Activated CD4-positive, alpha-beta memory T cell treated with anti-CD3 and anti-CD28 coated beads, Interleukin-2, amount 10 ng/mL, durations not matched to agents 7 days and 5 days (primary cell): ENCODE measurements around the gene RAI2. TPM values are rescaled to one million over a fixed set of nuclear protein-coding genes. Genes with fewer than 3 reads are reported as not detected.

Experiments
- CTCF ChIA-PET: fragments of 350-600 bp; sonication (Branson Sonifier 250); formaldehyde crosslinking; loops from one replicate; lab custom pipeline; 2021; ENCODE audit warnings: antibody characterized with exemption, inconsistent platforms; lab: Charles Lee
- POLR2A ChIA-PET: fragments of 350-600 bp; sonication (Branson Sonifier 250); formaldehyde crosslinking; loops from one replicate; lab custom pipeline; 2021; ENCODE audit warnings: antibody characterized with exemption; lab: Charles Lee
- DNase-seq: peaks from one replicate; pipeline ENCODE4 v3.0.0-alpha.2; 2020
- H3K27ac Mint-ChIP-seq: one replicate; pipeline ENCODE4 v1.8.0; 2021; ENCODE audit warnings: mild to moderate bottlenecking, mixed read lengths
- H3K27me3 Mint-ChIP-seq: one replicate; pipeline ENCODE4 v1.8.0; 2021; ENCODE audit warnings: mixed read lengths
- H3K36me3 Mint-ChIP-seq: one replicate; pipeline ENCODE4 v1.8.0; 2021; ENCODE audit warnings: low read depth, mixed read lengths
- H3K4me1 Mint-ChIP-seq: one replicate; pipeline ENCODE4 v1.8.0; 2021; ENCODE audit warnings: mixed read lengths
- H3K4me3 Mint-ChIP-seq: one replicate; pipeline ENCODE4 v1.8.0; 2021; ENCODE audit warnings: mild to moderate bottlenecking, mixed read lengths
- H3K9me3 Mint-ChIP-seq: one replicate; pipeline ENCODE4 v1.8.0; 2021; ENCODE audit warnings: mixed read lengths
- total RNA-seq, 2 experiments: library from RNA; stranded (reverse); gene quantifications; one replicate each; pipeline ENCODE4 v1.2.3, GENCODE V29; 2021

The RAI2 gene
- total RNA-seq, 2 experiments from 2014 or later, result not detected

DNA sequence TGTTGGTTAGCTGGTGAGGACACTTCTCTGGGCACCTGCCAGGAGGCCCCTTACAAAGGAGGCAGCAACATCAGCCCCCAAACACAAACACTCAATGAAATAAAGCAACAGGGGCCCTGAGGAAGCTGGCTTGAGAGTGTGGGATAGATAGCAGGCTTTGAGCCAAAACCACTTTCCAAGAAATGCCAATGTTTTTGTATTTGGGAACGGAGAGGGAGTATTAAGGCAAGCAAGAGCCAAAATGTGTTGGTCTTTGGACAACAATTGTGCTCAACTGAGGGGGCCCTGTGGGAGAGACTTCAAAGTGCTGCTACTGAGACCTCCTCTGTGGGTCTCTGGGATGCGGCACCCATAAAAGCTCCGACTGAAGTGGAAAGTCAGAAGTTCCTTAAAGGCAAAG lies 41.0 kb downstream of the RAI2 start:
- ChIA-PET POLR2A (interaction anchor here (0.5 kb wide), 1 partner anchor 1449 kb away, joined by 3 read pairs; no protein-coding TSS in a partner anchor), CTCF (interaction anchor here (0.7 kb wide), 1 partner anchor 91 kb away, joined by 3 read pairs; no protein-coding TSS in a partner anchor)
- H3K4me1 Mint-ChIP-seq, result no peaks in the 10 kb centered on the region
- no peak overlapping the region for H3K27ac Mint-ChIP-seq
- no peaks in the 10 kb centered on the region for H3K27me3 Mint-ChIP-seq
- DNase-seq, result no peak
- H3K36me3 Mint-ChIP-seq, result no peaks in the 10 kb centered on the region
- H3K4me3 Mint-ChIP-seq, result no peak overlapping the region
- H3K9me3 Mint-ChIP-seq, result no peaks in the 10 kb centered on the region

GRCh38 chrX:17818726-17819125 lies 42.4 kb downstream of the RAI2 start:
- Mint-ChIP-seq H3K4me1 (no peaks in the 10 kb centered on the region), H3K36me3 (no peaks in the 10 kb centered on the region), H3K27ac (no peak overlapping the region), H3K9me3 (no peaks in the 10 kb centered on the region), H3K27me3 (no peaks in the 10 kb centered on the region), H3K4me3 (no peak overlapping the region)
- no peak for DNase-seq
- ChIA-PET POLR2A (no interaction called here), CTCF (no interaction called here)

DNA sequence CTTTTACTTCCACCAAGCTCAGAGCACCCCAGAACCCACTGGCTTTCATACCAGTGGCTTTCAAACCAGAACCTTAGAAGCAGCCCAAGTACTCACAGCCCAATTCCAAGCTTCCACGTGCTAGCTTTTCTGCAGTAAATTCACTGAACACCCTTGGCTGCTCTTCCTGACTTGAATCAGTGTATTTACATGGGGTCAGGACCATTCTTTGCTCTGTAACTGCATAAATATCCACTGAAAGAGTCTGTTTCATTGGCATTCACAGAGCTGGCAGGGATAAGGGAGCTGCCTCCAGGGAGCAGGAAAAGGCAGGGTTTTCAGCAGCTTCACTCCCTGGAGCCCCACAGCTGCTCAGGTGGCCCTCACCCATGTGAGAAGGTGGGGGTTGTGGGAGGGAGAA lies 43.8 kb downstream of the RAI2 start:
- DNase-seq, result no peak
- ChIA-PET POLR2A (no interaction called here), CTCF (no interaction called here)
- no peak overlapping the region for H3K4me3 Mint-ChIP-seq
- H3K27ac Mint-ChIP-seq, result no peak overlapping the region
- no peaks in the 10 kb centered on the region for H3K4me1 Mint-ChIP-seq
- H3K27me3 Mint-ChIP-seq, result no peaks in the 10 kb centered on the region
- no peaks in the 10 kb centered on the region for H3K36me3 Mint-ChIP-seq
- no peaks in the 10 kb centered on the region for H3K9me3 Mint-ChIP-seq

GRCh38 chrX:17814557-17814956 lies 46.5 kb downstream of the RAI2 start:
- H3K36me3 Mint-ChIP-seq, result no peaks in the 10 kb centered on the region

GRCh38 chrX:17814059-17814458 lies 47.0 kb downstream of the RAI2 start:
- Mint-ChIP-seq H3K27me3 (no peaks in the 10 kb centered on the region), H3K27ac (no peak overlapping the region), H3K4me1 (no peaks in the 10 kb centered on the region), H3K9me3 (no peaks in the 10 kb centered on the region), H3K36me3 (no peaks in the 10 kb centered on the region), H3K4me3 (no peak overlapping the region)
- POLR2A ChIA-PET, result no interaction called here
- CTCF ChIA-PET, result no interaction called here
- DNase-seq, result no peak

More at GRCh38 chrX:17814557-17814956, 46.5 kb downstream of the RAI2 start:
- POLR2A ChIA-PET, result no interaction called here
- Mint-ChIP-seq H3K4me3 (no peak overlapping the region), H3K4me1 (no peaks in the 10 kb centered on the region), H3K9me3 (no peaks in the 10 kb centered on the region), H3K27me3 (no peaks in the 10 kb centered on the region), H3K27ac (no peak overlapping the region)
- no peak for DNase-seq
- CTCF ChIA-PET, result no interaction called here

GRCh38 chrX:17813277-17813676 lies 47.8 kb downstream of the RAI2 start:
- Mint-ChIP-seq H3K9me3 (no peaks in the 10 kb centered on the region), H3K27ac (no peak overlapping the region), H3K4me3 (no peak overlapping the region), H3K27me3 (no peaks in the 10 kb centered on the region), H3K36me3 (no peaks in the 10 kb centered on the region), H3K4me1 (no peaks in the 10 kb centered on the region)
- no peak for DNase-seq
- ChIA-PET POLR2A (no interaction called here), CTCF (no interaction called here)

DNA sequence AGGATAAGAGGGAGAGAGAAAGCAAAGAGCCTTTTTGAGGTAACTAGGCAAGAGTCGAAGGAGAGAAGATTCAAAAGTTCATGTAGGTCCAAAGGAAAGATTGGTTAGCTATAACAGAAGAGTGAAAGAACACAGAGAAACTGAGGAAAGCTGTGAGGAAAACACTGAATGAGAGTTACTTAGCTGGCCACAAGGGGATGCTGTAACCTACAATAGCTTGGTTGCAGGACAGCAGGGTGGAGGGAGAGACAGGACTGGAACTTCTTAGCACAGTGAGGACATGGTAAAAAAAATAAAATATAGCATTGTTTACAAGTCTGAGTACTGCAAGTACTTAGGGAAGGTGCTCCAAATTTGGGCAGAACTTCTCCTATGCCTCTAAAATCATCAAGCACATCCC lies 48.3 kb downstream of the RAI2 start:
- H3K27ac Mint-ChIP-seq, result no peak overlapping the region
- POLR2A ChIA-PET, result no interaction called here

DNA sequence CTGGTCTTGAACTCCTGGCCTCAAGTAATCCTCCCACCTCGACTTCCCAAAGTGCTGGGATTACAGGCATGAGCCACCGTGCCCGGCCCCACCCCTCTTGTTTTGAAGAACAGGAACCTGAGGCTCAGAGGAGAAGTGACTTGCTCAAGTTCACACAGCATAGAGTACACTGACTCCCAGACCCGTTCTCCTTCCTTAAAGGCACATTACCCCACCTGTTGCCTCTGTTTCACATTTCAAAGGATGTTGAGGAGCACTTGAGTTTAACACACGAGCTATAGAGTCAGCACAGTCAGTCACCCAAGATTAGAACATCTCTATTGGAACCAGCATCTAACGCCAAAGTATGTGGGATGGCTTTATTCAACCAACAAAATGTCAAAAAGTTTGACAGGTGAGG lies 51.1 kb downstream of the RAI2 start:
- Mint-ChIP-seq H3K27ac (no peak overlapping the region), H3K36me3 (no peaks in the 10 kb centered on the region), H3K4me1 (no peaks in the 10 kb centered on the region), H3K27me3 (no peaks in the 10 kb centered on the region), H3K9me3 (no peaks in the 10 kb centered on the region), H3K4me3 (no peak overlapping the region)
- no peak for DNase-seq
- ChIA-PET CTCF (no interaction called here), POLR2A (no interaction called here)

More for the DNA sequence above, 48.3 kb downstream of the RAI2 start:
- DNase-seq, result no peak
- Mint-ChIP-seq H3K4me1 (no peaks in the 10 kb centered on the region), H3K27me3 (no peaks in the 10 kb centered on the region), H3K36me3 (no peaks in the 10 kb centered on the region), H3K9me3 (no peaks in the 10 kb centered on the region), H3K4me3 (no peak overlapping the region)
- CTCF ChIA-PET, result no interaction called here

DNA sequence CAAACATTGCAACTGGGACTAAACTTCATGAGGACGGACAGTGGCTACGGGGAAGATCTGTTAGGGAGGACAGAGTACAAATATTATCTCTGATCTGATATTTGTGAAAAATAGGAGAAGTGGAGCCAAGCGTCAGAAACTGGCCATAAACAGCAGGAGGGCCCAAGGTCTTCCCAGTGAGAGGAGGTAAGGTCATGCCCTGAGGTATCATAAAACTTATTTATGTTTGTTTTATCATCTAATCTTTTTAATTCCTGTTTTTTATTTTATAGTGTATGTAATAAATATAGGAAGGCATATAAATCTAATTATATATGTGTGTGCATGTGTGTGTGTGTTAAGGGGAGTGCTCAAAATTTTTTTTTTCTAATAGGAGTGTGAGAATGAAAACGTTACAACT lies 51.8 kb downstream of the RAI2 start:
- Mint-ChIP-seq H3K9me3 (no peaks in the 10 kb centered on the region), H3K27me3 (no peaks in the 10 kb centered on the region), H3K27ac (no peak overlapping the region), H3K4me1 (no peaks in the 10 kb centered on the region), H3K4me3 (no peak overlapping the region), H3K36me3 (no peaks in the 10 kb centered on the region)
- ChIA-PET CTCF (no interaction called here), POLR2A (no interaction called here)
- DNase-seq, result no peak

- Mint-ChIP-seq H3K9me3 (no peaks in the 10 kb centered on the region), H3K27ac (no peak overlapping the region), H3K4me1 (no peaks in the 10 kb centered on the region), H3K4me3 (no peak overlapping the region), H3K36me3 (no peaks in the 10 kb centered on the region), H3K27me3 (no peaks in the 10 kb centered on the region)
- CTCF ChIA-PET, result no interaction called here
- no peak for DNase-seq
- POLR2A ChIA-PET, result no interaction called here
Measured at GRCh38 chrX:17805120-17805519, 56.0 kb downstream of the RAI2 start.

- Mint-ChIP-seq H3K36me3 (no peaks in the 10 kb centered on the region), H3K27me3 (no peaks in the 10 kb centered on the region), H3K27ac (no peak overlapping the region), H3K4me3 (no peak overlapping the region), H3K4me1 (no peaks in the 10 kb centered on the region), H3K9me3 (no peaks in the 10 kb centered on the region)
- CTCF ChIA-PET, result no interaction called here
- no peak for DNase-seq
- POLR2A ChIA-PET, result no interaction called here
Measured at GRCh38 chrX:17803449-17803848, 57.6 kb downstream of the RAI2 start.

DNA sequence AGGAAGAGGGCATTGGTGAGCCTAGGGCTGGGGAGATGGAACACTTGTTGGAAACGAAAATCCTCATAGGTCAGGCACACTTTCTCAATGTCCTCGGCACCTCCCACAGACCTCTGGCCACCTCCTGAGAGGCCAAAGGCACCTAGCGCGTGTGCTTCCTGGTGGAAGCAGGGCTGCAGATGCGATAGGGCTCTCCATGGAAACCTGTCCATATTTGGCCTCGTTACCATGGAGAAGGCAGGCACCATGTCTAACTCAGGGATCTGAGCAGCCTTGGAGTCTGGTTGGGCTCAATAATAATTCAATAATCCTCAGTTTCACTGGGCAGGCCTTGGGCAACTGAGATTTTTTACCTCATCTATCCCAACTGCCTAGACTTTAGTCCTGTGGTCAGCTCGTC lies 58.3 kb downstream of the RAI2 start:
- H3K4me1 Mint-ChIP-seq, result no peaks in the 10 kb centered on the region
- H3K4me3 Mint-ChIP-seq, result no peak overlapping the region
- POLR2A ChIA-PET, result no interaction called here
- no peak overlapping the region for H3K27ac Mint-ChIP-seq
- CTCF ChIA-PET, result no interaction called here
- no peaks in the 10 kb centered on the region for H3K9me3 Mint-ChIP-seq
- H3K36me3 Mint-ChIP-seq, result no peaks in the 10 kb centered on the region
- DNase-seq, result no peak
- no peaks in the 10 kb centered on the region for H3K27me3 Mint-ChIP-seq

GRCh38 chrX:17801431-17801830 lies 59.7 kb downstream of the RAI2 start:
- Mint-ChIP-seq H3K4me1 (no peaks in the 10 kb centered on the region), H3K9me3 (no peaks in the 10 kb centered on the region), H3K27ac (no peak overlapping the region), H3K27me3 (no peaks in the 10 kb centered on the region), H3K4me3 (no peak overlapping the region), H3K36me3 (no peaks in the 10 kb centered on the region)
- ChIA-PET CTCF (no interaction called here), POLR2A (no interaction called here)
- no peak for DNase-seq

- POLR2A ChIA-PET, result no interaction called here
- DNase-seq, result no peak
- no peak overlapping the region for H3K4me3 Mint-ChIP-seq
- H3K27me3 Mint-ChIP-seq, result no peaks in the 10 kb centered on the region
- H3K36me3 Mint-ChIP-seq, result no peaks in the 10 kb centered on the region
- H3K9me3 Mint-ChIP-seq, result no peaks in the 10 kb centered on the region
- no peaks in the 10 kb centered on the region for H3K4me1 Mint-ChIP-seq
- CTCF ChIA-PET, result no interaction called here
- H3K27ac Mint-ChIP-seq, result no peak overlapping the region
Measured at GRCh38 chrX:17798921-17799320, 62.2 kb downstream of the RAI2 start.
